GM19395 (cell line): ENCODE results near the gene RHOT2.

ENCODE experiments used
- ATAC-seq: cut with Tn5 transposase; IDR thresholded peaks from one replicate; pipeline ENCODE4 v1.9.1; 2021; ENCODE audit warnings: mild to moderate bottlenecking, moderate library complexity; ENCODE audit not compliant: unreplicated experiment

The RHOT2 gene

GRCh38 chr16:695355-696089 lies 27.6 kb downstream of the RHOT2 start:
- no peak for ATAC-seq

- ATAC-seq = no peak
Observed at GRCh38 chr16:698911-699671, 31.2 kb downstream of the RHOT2 start.

GRCh38 chr16:700684-701584 lies 33.0 kb downstream of the RHOT2 start:
- ATAC-seq = no peak

GRCh38 chr16:702341-702740 lies 34.4 kb downstream of the RHOT2 start:
- ATAC-seq = no peak

- ATAC-seq = no peak
Observed at GRCh38 chr16:703406-703805, 35.5 kb downstream of the RHOT2 start.

- ATAC-seq = no peak
Observed at GRCh38 chr16:704047-704446, 36.1 kb downstream of the RHOT2 start.

GRCh38 chr16:704552-705380 lies 36.8 kb downstream of the RHOT2 start:
- no peak for ATAC-seq

GRCh38 chr16:705431-706188 lies 37.7 kb downstream of the RHOT2 start, which contains the start of gene FBXL16:
TSS of gene FBXL16 (minus strand) at chr16:705801. CDS start at chr16:697405, 8,396 bp downstream.
- no peak for ATAC-seq

- ATAC-seq = no peak
Observed at GRCh38 chr16:706189-707061, 38.5 kb downstream of the RHOT2 start.

- ATAC-seq = no peak
Observed at GRCh38 chr16:707062-707538, 39.2 kb downstream of the RHOT2 start.

- ATAC-seq = no peak
Observed at GRCh38 chr16:708019-708418, 40.1 kb downstream of the RHOT2 start.

- ATAC-seq = no peak
Observed at GRCh38 chr16:708959-709358, 41.0 kb downstream of the RHOT2 start.

- no peak for ATAC-seq
Observed at GRCh38 chr16:709566-710499, 41.9 kb downstream of the RHOT2 start.

- no peak for ATAC-seq
Observed at GRCh38 chr16:710500-711075, 42.7 kb downstream of the RHOT2 start.

- ATAC-seq = no peak
Observed at GRCh38 chr16:711084-711483, 43.2 kb downstream of the RHOT2 start.

- no peak for ATAC-seq
Observed at GRCh38 chr16:711548-712320, 43.8 kb downstream of the RHOT2 start.
